ENCODE data around the gene DPEP2. TPM values are rescaled to one million over a fixed set of nuclear protein-coding genes. Genes with fewer than 3 reads are reported as not detected.

DPEP2 gene
- total and polyA plus RNA-seq, 2 of the 13 experiments (the other 11 are each of a cell fraction or from before 2014, with no cell fraction given), result 0.18 TPM; not detected in 1

DNA sequence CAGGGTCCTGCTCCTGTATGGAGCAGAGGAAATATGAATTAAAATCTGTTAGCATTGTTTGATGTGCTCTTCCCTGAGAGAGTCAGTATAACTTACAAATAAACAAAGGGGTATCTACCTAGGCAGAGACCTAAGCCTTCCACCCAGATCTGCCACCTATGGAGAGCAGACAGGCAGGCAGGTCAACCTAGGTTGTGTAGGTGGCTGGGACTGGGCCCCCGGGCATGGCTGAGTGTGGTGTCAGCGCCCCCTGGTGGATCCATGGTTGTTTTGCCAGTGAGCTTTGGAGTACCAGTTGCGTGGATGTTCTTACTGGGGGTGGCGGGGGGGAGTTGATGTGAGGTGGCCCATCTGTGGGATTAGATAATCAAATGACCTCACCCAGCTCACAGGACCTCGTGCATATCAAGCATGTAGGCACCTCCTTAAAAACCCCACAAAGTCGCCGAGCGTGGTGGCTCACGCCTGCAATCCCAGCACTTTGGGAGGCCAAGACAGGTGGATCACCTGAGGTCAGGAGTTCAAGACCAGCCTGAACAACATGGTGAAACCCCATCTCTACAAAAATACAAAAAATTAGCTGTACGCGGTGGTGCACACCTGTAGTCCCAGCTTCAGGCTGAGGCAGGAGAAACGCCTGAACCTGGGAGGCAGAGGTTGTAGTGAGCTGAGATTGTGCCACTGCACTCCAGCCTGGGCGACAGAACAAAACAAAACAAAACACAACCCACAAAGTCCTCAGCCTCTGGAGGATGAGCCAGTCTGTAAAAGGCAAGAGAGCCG is 41.4 kb upstream of the DPEP2 start (continued):
- TF ChIP-seq, protein P1, sequence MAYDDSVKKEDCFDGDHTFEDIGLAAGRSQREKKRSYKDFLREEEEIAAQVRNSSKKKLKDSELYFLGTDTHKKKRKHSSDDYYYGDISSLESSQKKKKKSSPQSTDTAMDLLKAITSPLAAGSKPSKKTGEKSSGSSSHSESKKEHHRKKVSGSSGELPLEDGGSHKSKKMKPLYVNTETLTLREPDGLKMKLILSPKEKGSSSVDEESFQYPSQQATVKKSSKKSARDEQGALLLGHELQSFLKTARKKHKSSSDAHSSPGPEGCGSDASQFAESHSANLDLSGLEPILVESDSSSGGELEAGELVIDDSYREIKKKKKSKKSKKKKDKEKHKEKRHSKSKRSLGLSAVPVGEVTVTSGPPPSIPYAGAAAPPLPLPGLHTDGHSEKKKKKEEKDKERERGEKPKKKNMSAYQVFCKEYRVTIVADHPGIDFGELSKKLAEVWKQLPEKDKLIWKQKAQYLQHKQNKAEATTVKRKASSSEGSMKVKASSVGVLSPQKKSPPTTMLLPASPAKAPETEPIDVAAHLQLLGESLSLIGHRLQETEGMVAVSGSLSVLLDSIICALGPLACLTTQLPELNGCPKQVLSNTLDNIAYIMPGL (CRISPR knock-in tag; IDR thresholded peaks at IDR 0.05; ENCODE audit: borderline replicate concordance in 1 of 2, low read depth in 1 of 2), result peak; percentile 84 to 85
- TF ChIP-seq, protein P2, sequence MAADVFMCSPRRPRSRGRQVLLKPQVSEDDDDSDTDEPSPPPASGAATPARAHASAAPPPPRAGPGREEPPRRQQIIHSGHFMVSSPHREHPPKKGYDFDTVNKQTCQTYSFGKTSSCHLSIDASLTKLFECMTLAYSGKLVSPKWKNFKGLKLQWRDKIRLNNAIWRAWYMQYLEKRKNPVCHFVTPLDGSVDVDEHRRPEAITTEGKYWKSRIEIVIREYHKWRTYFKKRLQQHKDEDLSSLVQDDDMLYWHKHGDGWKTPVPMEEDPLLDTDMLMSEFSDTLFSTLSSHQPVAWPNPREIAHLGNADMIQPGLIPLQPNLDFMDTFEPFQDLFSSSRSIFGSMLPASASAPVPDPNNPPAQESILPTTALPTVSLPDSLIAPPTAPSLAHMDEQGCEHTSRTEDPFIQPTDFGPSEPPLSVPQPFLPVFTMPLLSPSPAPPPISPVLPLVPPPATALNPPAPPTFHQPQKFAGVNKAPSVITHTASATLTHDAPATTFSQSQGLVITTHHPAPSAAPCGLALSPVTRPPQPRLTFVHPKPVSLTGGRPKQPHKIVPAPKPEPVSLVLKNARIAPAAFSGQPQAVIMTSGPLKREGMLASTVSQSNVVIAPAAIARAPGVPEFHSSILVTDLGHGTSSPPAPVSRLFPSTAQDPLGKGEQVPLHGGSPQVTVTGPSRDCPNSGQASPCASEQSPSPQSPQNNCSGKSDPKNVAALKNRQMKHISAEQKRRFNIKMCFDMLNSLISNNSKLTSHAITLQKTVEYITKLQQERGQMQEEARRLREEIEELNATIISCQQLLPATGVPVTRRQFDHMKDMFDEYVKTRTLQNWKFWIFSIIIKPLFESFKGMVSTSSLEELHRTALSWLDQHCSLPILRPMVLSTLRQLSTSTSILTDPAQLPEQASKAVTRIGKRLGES (CRISPR knock-in tag; IDR thresholded peaks at IDR 0.05; ENCODE audit: borderline replicate concordance), result no peak
- TF ChIP-seq, protein P3, sequence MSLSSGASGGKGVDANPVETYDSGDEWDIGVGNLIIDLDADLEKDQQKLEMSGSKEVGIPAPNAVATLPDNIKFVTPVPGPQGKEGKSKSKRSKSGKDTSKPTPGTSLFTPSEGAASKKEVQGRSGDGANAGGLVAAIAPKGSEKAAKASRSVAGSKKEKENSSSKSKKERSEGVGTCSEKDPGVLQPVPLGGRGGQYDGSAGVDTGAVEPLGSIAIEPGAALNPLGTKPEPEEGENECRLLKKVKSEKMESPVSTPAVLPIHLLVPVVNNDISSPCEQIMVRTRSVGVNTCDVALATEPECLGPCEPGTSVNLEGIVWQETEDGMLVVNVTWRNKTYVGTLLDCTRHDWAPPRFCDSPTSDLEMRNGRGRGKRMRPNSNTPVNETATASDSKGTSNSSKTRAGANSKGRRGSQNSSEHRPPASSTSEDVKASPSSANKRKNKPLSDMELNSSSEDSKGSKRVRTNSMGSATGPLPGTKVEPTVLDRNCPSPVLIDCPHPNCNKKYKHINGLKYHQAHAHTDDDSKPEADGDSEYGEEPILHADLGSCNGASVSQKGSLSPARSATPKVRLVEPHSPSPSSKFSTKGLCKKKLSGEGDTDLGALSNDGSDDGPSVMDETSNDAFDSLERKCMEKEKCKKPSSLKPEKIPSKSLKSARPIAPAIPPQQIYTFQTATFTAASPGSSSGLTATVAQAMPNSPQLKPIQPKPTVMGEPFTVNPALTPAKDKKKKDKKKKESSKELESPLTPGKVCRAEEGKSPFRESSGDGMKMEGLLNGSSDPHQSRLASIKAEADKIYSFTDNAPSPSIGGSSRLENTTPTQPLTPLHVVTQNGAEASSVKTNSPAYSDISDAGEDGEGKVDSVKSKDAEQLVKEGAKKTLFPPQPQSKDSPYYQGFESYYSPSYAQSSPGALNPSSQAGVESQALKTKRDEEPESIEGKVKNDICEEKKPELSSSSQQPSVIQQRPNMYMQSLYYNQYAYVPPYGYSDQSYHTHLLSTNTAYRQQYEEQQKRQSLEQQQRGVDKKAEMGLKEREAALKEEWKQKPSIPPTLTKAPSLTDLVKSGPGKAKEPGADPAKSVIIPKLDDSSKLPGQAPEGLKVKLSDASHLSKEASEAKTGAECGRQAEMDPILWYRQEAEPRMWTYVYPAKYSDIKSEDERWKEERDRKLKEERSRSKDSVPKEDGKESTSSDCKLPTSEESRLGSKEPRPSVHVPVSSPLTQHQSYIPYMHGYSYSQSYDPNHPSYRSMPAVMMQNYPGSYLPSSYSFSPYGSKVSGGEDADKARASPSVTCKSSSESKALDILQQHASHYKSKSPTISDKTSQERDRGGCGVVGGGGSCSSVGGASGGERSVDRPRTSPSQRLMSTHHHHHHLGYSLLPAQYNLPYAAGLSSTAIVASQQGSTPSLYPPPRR (CRISPR knock-in tag; IDR thresholded peaks at IDR 0.05; ENCODE audit: borderline replicate concordance), result no peak
- TF ChIP-seq SP5 (CRISPR knock-in tag; IDR thresholded peaks at IDR 0.05; ENCODE audit: borderline replicate concordance, low read depth), result no peak
- no peak for TF ChIP-seq MAFG (CRISPR knock-in tag; IDR thresholded peaks at IDR 0.05)
- TF ChIP-seq, protein P4, sequence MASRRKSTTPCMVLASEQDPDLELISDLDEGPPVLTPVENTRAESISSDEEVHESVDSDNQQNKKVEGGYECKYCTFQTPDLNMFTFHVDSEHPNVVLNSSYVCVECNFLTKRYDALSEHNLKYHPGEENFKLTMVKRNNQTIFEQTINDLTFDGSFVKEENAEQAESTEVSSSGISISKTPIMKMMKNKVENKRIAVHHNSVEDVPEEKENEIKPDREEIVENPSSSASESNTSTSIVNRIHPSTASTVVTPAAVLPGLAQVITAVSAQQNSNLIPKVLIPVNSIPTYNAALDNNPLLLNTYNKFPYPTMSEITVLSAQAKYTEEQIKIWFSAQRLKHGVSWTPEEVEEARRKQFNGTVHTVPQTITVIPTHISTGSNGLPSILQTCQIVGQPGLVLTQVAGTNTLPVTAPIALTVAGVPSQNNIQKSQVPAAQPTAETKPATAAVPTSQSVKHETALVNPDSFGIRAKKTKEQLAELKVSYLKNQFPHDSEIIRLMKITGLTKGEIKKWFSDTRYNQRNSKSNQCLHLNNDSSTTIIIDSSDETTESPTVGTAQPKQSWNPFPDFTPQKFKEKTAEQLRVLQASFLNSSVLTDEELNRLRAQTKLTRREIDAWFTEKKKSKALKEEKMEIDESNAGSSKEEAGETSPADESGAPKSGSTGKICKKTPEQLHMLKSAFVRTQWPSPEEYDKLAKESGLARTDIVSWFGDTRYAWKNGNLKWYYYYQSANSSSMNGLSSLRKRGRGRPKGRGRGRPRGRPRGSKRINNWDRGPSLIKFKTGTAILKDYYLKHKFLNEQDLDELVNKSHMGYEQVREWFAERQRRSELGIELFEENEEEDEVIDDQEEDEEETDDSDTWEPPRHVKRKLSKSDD (CRISPR knock-in tag; IDR thresholded peaks at IDR 0.05; ENCODE audit: low read depth), result no peak
- TF ChIP-seq, protein P5, sequence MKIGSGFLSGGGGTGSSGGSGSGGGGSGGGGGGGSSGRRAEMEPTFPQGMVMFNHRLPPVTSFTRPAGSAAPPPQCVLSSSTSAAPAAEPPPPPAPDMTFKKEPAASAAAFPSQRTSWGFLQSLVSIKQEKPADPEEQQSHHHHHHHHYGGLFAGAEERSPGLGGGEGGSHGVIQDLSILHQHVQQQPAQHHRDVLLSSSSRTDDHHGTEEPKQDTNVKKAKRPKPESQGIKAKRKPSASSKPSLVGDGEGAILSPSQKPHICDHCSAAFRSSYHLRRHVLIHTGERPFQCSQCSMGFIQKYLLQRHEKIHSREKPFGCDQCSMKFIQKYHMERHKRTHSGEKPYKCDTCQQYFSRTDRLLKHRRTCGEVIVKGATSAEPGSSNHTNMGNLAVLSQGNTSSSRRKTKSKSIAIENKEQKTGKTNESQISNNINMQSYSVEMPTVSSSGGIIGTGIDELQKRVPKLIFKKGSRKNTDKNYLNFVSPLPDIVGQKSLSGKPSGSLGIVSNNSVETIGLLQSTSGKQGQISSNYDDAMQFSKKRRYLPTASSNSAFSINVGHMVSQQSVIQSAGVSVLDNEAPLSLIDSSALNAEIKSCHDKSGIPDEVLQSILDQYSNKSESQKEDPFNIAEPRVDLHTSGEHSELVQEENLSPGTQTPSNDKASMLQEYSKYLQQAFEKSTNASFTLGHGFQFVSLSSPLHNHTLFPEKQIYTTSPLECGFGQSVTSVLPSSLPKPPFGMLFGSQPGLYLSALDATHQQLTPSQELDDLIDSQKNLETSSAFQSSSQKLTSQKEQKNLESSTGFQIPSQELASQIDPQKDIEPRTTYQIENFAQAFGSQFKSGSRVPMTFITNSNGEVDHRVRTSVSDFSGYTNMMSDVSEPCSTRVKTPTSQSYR (CRISPR knock-in tag; IDR thresholded peaks at IDR 0.05; ENCODE audit: borderline replicate concordance), result no peak
- TF ChIP-seq, protein P6, sequence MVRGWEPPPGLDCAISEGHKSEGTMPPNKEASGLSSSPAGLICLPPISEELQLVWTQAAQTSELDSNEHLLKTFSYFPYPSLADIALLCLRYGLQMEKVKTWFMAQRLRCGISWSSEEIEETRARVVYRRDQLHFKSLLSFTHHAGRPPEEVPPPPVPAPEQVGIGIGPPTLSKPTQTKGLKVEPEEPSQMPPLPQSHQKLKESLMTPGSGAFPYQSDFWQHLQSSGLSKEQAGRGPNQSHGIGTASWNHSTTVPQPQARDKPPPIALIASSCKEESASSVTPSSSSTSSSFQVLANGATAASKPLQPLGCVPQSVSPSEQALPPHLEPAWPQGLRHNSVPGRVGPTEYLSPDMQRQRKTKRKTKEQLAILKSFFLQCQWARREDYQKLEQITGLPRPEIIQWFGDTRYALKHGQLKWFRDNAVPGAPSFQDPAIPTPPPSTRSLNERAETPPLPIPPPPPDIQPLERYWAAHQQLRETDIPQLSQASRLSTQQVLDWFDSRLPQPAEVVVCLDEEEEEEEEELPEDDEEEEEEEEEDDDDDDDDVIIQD (CRISPR knock-in tag; IDR thresholded peaks at IDR 0.05; ENCODE audit: low read depth), result peak; percentile 42; the same call in 1 of the 2 replicates
- no peak for TF ChIP-seq NCOA5 (CRISPR knock-in tag; IDR thresholded peaks at IDR 0.05)

Data from HepG2 (cell line).